GM23248 (cell line): ENCODE results near the gene CHN2.

Source experiments
- EZH2 ChIP-seq: fragments of 200-600 bp; sonication (generic); IDR thresholded peaks from 2 replicates; pipeline ENCODE4 v1.6.1; 2018; ENCODE audit warnings: antibody characterized with exemption, mild to moderate bottlenecking; ENCODE audit not compliant: insufficient read depth, poor library complexity, severe bottlenecking
- EZH2phosphoT487 ChIP-seq: fragments of 200-600 bp; sonication (generic); IDR thresholded peaks from 2 replicates; pipeline ENCODE4 v1.6.1; 2018; ENCODE audit warnings: antibody characterized with exemption, moderate library complexity, mild to moderate bottlenecking, low read depth; ENCODE audit not compliant: insufficient read depth

DNA sequence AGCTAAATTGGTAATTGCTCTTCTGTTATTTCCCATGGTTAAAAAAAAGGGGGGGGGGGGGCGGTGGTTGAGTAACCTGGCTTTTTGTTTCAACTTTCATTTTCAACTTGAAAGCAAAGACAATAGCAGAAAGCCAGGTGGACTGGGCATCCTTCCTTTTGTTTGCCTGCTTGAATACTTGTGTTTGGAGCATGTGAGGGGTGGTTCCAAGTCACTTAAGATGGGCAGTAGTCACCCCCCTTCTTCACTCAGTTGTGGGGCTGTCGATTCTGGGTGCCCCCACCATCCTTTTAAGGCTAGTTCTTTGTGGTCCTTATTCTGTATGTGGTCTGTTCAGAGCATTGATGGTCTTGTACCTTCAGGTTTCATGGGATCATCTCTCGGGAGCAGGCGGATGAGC is 203.4 kb downstream of the CHN2 start:
- TF ChIP-seq EZH2, result no peak
- no peak for TF ChIP-seq EZH2phosphoT487
